ENCODE data around the gene DHX35.
A peak's percentile ranks its signal among the peaks of the same experiment; 100 is the strongest.

The DHX35 gene

GRCh38 chr20:39069976-39070375, 107.8 kb downstream of the DHX35 start:
- no peak for DNase-seq

- no peak for DNase-seq
Observed at GRCh38 chr20:39070484-39071231, 108.5 kb downstream of the DHX35 start.

- no peak for DNase-seq
Observed at GRCh38 chr20:39072132-39072531, 110.0 kb downstream of the DHX35 start.

GRCh38 chr20:39072653-39073052, 110.5 kb downstream of the DHX35 start:
- DNase-seq, result no peak

- no peak for DNase-seq
Observed at GRCh38 chr20:39075731-39076130, 113.6 kb downstream of the DHX35 start.

GRCh38 chr20:39076958-39077357, 114.8 kb downstream of the DHX35 start:
- no peak for DNase-seq

GRCh38 chr20:39080326-39080725, 118.2 kb downstream of the DHX35 start:
- DNase-seq, result no peak

- DNase-seq, result peak; percentile 55 to 75
Observed at GRCh38 chr20:39081255-39081654, 119.1 kb downstream of the DHX35 start.

GRCh38 chr20:39082622-39083398, 120.7 kb downstream of the DHX35 start:
- no peak for DNase-seq

GRCh38 chr20:39083761-39084160, 121.6 kb downstream of the DHX35 start:
- no peak for DNase-seq

- no peak for DNase-seq
Observed at GRCh38 chr20:39089029-39089428, 126.9 kb downstream of the DHX35 start.
